ENCODE results near the gene PLXNB2.

PLXNB2 gene

GRCh38 chr22:50252082-50253045 is 55.1 kb downstream of the PLXNB2 start:
- DNase-seq (ENCODE audit: low spot score), result peak; percentile 59

- no peak for DNase-seq (ENCODE audit: low spot score)
Observed at GRCh38 chr22:50251477-50252081, 55.9 kb downstream of the PLXNB2 start.

- DNase-seq (ENCODE audit: low spot score), result peak; percentile 50
Observed at GRCh38 chr22:50250555-50251476, 56.6 kb downstream of the PLXNB2 start, which contains the start of gene HDAC10. Gene HDAC10 (minus strand): TSS chr22:50251265. CDS start chr22:50251032, 233 bp downstream.

GRCh38 chr22:50250249-50250554 is 57.2 kb downstream of the PLXNB2 start:
- DNase-seq (ENCODE audit: low spot score), result no peak

- no peak for DNase-seq (ENCODE audit: low spot score)
Observed at GRCh38 chr22:50249341-50250248, 57.9 kb downstream of the PLXNB2 start.

GRCh38 chr22:50248196-50249081 is 59.0 kb downstream of the PLXNB2 start:
- no peak for DNase-seq (ENCODE audit: low spot score)

GRCh38 chr22:50247748-50248147 is 59.7 kb downstream of the PLXNB2 start:
- DNase-seq (ENCODE audit: low spot score), result no peak

- DNase-seq (ENCODE audit: low spot score), result no peak
Observed at GRCh38 chr22:50246242-50247175, 60.9 kb downstream of the PLXNB2 start.

GRCh38 chr22:50245214-50246072 is 62.0 kb downstream of the PLXNB2 start:
- no peak for DNase-seq (ENCODE audit: low spot score)

GRCh38 chr22:50244420-50245213 is 62.8 kb downstream of the PLXNB2 start, which contains the start of gene TUBGCP6:
Gene TUBGCP6 (minus strand): TSS chr22:50245023. CDS start chr22:50244459, 564 bp downstream.
- DNase-seq (ENCODE audit: low spot score), result peak; percentile 90

GRCh38 chr22:50243685-50244419 is 63.6 kb downstream of the PLXNB2 start:
- no peak for DNase-seq (ENCODE audit: low spot score)

GRCh38 chr22:50242406-50242949 is 65.0 kb downstream of the PLXNB2 start:
- DNase-seq (ENCODE audit: low spot score), result no peak

GRCh38 chr22:50238755-50239154 is 68.7 kb downstream of the PLXNB2 start:
- no peak for DNase-seq (ENCODE audit: low spot score)

GRCh38 chr22:50236731-50237409 is 70.6 kb downstream of the PLXNB2 start:
- DNase-seq (ENCODE audit: low spot score), result peak; percentile 48

GRCh38 chr22:50233223-50233622 is 74.2 kb downstream of the PLXNB2 start:
- no peak for DNase-seq (ENCODE audit: low spot score)

Measured in COLO829 (cell line).